Bronchial epithelial cell (primary cell): ENCODE data around the gene RNF135. TPM values are rescaled to one million over a fixed set of nuclear protein-coding genes. Genes with fewer than 3 reads are reported as not detected.

Experiments used
- DNase-seq: peaks from one replicate; pipeline ENCODE4 v3.0.0-alpha.2; 2010; ENCODE audit warnings: low read depth
- FAIRE-seq: peaks from 2 replicates; lab custom pipeline; 2011; peaks lifted over from hg19 to GRCh38; lab: Jason Lieb, UNC
- H3K27me3 ChIP-seq: 2 replicates; pipeline ENCODE4 v1.5.1; 2011; ENCODE audit warnings: low read length; ENCODE audit not compliant: control insufficient read depth, insufficient read depth
- H3K36me3 ChIP-seq: 2 replicates; pipeline ENCODE4 v1.5.1; 2011; ENCODE audit warnings: low read length; ENCODE audit not compliant: control insufficient read depth, insufficient read depth
- H3K4me3 ChIP-seq: 2 replicates; pipeline ENCODE4 v1.5.1; 2011; ENCODE audit warnings: mild to moderate bottlenecking, low read depth, low read length, control low read depth
- total RNA-seq: library from RNA; depleted of rRNA; stranded (reverse); fragments of >200 nt; gene quantifications from 2 replicates; pipeline ENCODE4 v1.2.1, GENCODE V29; 2014
- TF ChIP-seq, protein P1 (sequence below): IDR thresholded peaks from 2 replicates; pipeline ENCODE4 v1.5.1; 2011; ENCODE audit warnings: mild to moderate bottlenecking, moderate library complexity, low read length, control low read depth, inconsistent platforms; ENCODE audit not compliant: insufficient read depth, severe bottlenecking

Gene RNF135
- total RNA-seq, 1 donor from 2014 or later, result 9.2 TPM

DNA sequence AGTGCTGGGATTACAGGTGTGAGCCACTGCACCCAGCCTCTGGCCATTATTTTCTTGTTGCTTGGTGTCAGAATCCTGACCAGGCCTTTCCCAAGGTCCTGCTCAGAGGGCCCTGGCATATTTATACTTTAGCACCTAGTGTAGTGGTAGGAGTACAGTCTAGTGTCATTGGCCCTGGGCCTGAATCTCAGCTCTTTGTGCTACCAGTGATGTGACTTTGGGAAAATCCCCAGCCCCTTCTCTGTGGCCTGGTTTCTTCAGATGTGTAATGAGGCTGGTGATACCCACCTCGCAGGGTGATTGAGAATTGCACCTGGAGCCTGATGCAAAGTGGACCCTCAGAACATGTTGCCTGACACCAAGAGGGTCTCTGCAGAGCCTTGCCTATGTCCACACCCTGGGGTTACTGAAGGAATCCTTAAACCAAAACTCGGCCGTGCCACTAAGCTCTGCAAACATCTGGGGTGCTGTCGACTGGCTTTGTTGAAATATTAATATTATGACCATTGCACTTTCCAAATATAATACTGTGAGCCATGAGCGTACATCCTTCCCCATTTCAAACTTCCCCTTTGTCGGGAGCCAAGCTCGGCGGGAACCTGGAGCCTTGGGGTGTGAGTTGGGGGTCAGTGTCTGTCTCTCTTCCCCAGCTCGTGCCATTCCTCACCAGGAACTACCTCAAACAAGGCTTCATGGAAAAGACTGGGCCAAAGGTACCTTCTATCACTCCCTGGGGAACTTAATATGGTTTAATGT lies 18.0 kb upstream of the RNF135 start:
- DNase-seq (no peak), FAIRE-seq (no peak)
- Histone ChIP-seq H3K27me3 (no peaks in the 10 kb centered on the region), H3K36me3 (no peaks in the 10 kb centered on the region), H3K4me3 (no peak overlapping the region)
- TF ChIP-seq, protein P1, sequence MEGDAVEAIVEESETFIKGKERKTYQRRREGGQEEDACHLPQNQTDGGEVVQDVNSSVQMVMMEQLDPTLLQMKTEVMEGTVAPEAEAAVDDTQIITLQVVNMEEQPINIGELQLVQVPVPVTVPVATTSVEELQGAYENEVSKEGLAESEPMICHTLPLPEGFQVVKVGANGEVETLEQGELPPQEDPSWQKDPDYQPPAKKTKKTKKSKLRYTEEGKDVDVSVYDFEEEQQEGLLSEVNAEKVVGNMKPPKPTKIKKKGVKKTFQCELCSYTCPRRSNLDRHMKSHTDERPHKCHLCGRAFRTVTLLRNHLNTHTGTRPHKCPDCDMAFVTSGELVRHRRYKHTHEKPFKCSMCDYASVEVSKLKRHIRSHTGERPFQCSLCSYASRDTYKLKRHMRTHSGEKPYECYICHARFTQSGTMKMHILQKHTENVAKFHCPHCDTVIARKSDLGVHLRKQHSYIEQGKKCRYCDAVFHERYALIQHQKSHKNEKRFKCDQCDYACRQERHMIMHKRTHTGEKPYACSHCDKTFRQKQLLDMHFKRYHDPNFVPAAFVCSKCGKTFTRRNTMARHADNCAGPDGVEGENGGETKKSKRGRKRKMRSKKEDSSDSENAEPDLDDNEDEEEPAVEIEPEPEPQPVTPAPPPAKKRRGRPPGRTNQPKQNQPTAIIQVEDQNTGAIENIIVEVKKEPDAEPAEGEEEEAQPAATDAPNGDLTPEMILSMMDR, result no peak

- no peaks in the 10 kb centered on the region for H3K27me3 ChIP-seq
- FAIRE-seq (peak; percentile 47), DNase-seq (no peak)
- TF ChIP-seq, protein P1, result no peak
- no peak overlapping the region for H3K4me3 ChIP-seq
- no peaks in the 10 kb centered on the region for H3K36me3 ChIP-seq
Observed at GRCh38 chr17:30954046-30954830, 16.6 kb upstream of the RNF135 start.

DNA sequence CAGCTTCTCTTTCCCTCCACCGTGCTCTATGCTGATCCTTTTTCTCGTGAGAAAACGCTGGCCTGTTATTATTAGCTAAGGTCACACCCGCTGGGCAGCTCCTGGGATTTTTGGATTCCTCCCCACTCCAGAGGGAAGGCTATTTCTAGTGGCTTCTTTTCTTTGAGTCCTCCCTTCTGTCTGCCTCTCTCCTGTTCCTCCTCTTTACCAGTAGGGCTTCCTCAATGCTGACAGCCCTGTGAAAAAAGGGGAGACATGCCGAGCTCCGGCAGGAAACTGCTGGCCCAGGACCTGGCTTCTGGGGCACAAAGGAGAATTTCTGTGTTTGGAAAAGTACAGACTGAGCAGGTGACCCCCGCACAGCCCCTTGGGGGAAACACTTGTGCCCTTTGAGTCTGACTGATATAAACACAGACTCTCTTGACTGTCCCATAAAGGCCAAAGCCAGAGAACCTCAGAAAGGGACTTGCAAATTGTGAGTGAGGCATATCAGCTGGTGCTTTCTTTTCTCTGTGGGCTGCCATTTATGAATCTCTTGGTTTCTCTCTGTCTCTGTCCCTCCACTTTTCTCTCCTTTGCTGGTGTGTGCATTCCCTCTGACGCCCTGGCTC lies 14.0 kb upstream of the RNF135 start:
- Histone ChIP-seq H3K4me3 (no peak overlapping the region), H3K36me3 (no peaks in the 10 kb centered on the region), H3K27me3 (no peaks in the 10 kb centered on the region)
- no peak for DNase-seq
- TF ChIP-seq, protein P1, result no peak
- FAIRE-seq, result no peak

DNA sequence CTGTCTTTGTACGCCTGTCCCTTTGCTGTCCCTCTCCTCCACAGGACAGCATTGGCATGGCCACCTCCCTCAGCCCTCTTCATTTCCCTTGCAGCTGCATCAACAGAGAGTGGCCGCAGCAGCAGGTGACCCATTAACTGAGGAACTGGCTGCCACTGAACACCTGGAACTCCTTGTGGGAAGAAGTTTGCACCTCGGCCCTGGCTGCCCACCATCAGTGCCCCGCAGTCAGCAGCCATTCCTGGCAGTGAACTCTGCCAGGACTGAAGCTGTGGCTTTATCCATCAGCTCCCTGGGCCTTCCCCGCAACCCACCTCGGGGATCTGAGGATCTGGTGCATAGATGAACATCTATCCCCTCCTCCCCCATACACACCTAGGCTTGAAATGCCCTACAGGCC lies 13.1 kb upstream of the RNF135 start:
- Histone ChIP-seq H3K36me3 (no peaks in the 10 kb centered on the region), H3K4me3 (no peak overlapping the region), H3K27me3 (no peaks in the 10 kb centered on the region)
- FAIRE-seq, result no peak
- TF ChIP-seq, protein P1, result no peak
- no peak for DNase-seq

DNA sequence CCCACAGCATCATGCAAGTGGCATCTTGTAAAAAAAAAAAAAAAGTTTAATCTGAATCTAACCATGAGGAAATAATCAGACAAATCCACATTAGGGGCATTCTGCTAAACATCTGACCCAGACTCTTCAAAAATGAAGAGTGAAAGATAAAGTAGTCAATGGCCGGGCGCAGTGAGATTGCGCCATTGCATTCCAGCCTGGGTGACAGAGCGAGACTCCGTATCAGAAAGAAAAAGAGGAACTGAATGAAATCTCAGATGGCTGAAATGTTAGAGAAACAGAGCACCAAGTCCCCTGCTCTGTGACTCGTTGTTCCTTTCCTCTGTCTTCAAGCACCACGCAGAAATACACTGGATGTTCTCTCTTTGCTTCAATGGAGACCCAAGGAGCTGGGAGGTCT lies 12.7 kb upstream of the RNF135 start:
- Histone ChIP-seq H3K36me3 (no peaks in the 10 kb centered on the region), H3K4me3 (no peak overlapping the region), H3K27me3 (no peaks in the 10 kb centered on the region)
- FAIRE-seq, result no peak
- no peak for DNase-seq
- TF ChIP-seq, protein P1, result no peak
